ENCODE results near the gene NPHS1. TPM values are rescaled to one million over a fixed set of nuclear protein-coding genes. Genes with fewer than 3 reads are reported as not detected.

The NPHS1 gene
- polyA plus RNA-seq, 1 experiment: not detected

- Histone ChIP-seq H3K27ac (ENCODE audit: low read depth, low read length) (no peak overlapping the region), H3K27me3 (ENCODE audit: control insufficient read depth, insufficient read depth, low read length) (peaks cover 63% of the 10 kb centered on the region), H3K4me3 (ENCODE audit: low read depth, low read length) (no peak overlapping the region), H3K9me3 (ENCODE audit: control insufficient read depth, insufficient read depth, low read length) (no peaks in the 10 kb centered on the region; the same call in 1 of the 2 replicates)
- no peak for TF ChIP-seq CTCF (IDR thresholded peaks at IDR 0.05; ENCODE audit: low read depth, low read length)
- POLR2A ChIA-PET: no interaction called here
- no peak for DNase-seq (ENCODE audit: low read depth, low spot score)
- CTCF ChIA-PET: no interaction called here
Observed at GRCh38 chr19:35862528-35862927, 10.2 kb upstream of the NPHS1 start.

GRCh38 chr19:35861640-35862160 is 9.4 kb upstream of the NPHS1 start:
- ChIA-PET POLR2A (no interaction called here), CTCF (no interaction called here)
- Histone ChIP-seq H3K27ac (ENCODE audit: low read depth, low read length) (no peak overlapping the region), H3K9me3 (ENCODE audit: control insufficient read depth, insufficient read depth, low read length) (no peaks in the 10 kb centered on the region; the same call in 1 of the 2 replicates), H3K27me3 (ENCODE audit: control insufficient read depth, insufficient read depth, low read length) (peaks cover 65% of the 10 kb centered on the region), H3K4me3 (ENCODE audit: low read depth, low read length) (no peak overlapping the region)
- no peak for TF ChIP-seq CTCF (IDR thresholded peaks at IDR 0.05; ENCODE audit: low read depth, low read length)
- DNase-seq (ENCODE audit: low read depth, low spot score): no peak

- TF ChIP-seq CTCF (IDR thresholded peaks at IDR 0.05; ENCODE audit: low read depth, low read length): no peak
- POLR2A ChIA-PET: no interaction called here
- no peaks in the 10 kb centered on the region; the same call in 1 of the 2 replicates for H3K9me3 ChIP-seq (ENCODE audit: control insufficient read depth, insufficient read depth, low read length)
- H3K4me3 ChIP-seq (ENCODE audit: low read depth, low read length): no peak overlapping the region
- CTCF ChIA-PET: no interaction called here
- no peak for DNase-seq (ENCODE audit: low read depth, low spot score)
- H3K27me3 ChIP-seq (ENCODE audit: control insufficient read depth, insufficient read depth, low read length): peaks cover 65% of the 10 kb centered on the region
- H3K27ac ChIP-seq (ENCODE audit: low read depth, low read length): no peak overlapping the region
Observed at GRCh38 chr19:35860818-35861639, 8.7 kb upstream of the NPHS1 start.

DNA sequence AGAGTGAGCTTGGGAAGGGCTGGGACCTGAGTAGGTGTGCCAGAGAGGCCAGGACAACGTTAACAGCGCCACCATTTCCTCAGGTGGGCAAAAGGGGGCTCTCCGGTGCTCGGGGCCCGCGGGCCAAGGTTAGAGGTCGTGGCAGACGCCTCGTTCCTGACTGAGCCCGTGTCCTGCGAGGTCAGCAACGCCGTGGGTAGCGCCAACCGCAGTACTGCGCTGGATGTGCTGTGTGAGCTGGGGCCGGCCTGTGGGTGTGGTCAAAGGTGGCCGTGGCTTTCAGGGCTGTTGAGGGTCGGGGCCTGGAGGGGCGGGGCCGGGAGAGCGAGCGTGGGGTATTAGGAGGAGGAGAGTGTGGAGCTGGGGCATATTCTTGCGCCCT is 8.1 kb upstream of the NPHS1 start:
- no peak overlapping the region for H3K27ac ChIP-seq (ENCODE audit: low read depth, low read length)
- no peaks in the 10 kb centered on the region; the same call in 1 of the 2 replicates for H3K9me3 ChIP-seq (ENCODE audit: control insufficient read depth, insufficient read depth, low read length)
- DNase-seq (ENCODE audit: low read depth, low spot score): no peak
- no peak overlapping the region for H3K4me3 ChIP-seq (ENCODE audit: low read depth, low read length)
- ChIA-PET POLR2A (no interaction called here), CTCF (no interaction called here)
- peaks cover 70% of the 10 kb centered on the region for H3K27me3 ChIP-seq (ENCODE audit: control insufficient read depth, insufficient read depth, low read length)
- TF ChIP-seq CTCF (IDR thresholded peaks at IDR 0.05; ENCODE audit: low read depth, low read length): no peak

DNA sequence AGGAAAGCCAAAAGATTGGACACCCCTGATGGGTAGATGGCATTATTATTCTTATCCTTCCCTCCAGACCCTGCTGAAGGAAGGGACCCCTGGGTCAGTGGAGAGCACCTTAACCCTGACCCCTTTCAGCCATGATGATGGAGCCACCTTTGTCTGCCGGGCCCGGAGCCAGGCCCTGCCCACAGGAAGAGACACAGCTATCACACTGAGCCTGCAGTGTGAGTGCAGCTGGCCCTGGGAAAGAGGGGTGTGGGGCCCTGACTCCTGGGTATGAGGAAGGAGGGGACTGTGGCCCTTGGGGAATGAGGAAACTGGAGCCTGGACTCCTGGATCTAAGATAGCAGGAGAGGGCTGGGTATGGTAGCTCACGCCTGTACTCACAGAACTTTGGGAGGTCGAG is 7.1 kb upstream of the NPHS1 start:
- H3K9me3 ChIP-seq (ENCODE audit: control insufficient read depth, insufficient read depth, low read length): no peaks in the 10 kb centered on the region; the same call in 1 of the 2 replicates
- POLR2A ChIA-PET: no interaction called here
- H3K27me3 ChIP-seq (ENCODE audit: control insufficient read depth, insufficient read depth, low read length): peaks cover 76% of the 10 kb centered on the region
- no peak overlapping the region for H3K27ac ChIP-seq (ENCODE audit: low read depth, low read length)
- no peak for DNase-seq (ENCODE audit: low read depth, low spot score)
- no peak for TF ChIP-seq CTCF (IDR thresholded peaks at IDR 0.05; ENCODE audit: low read depth, low read length)
- CTCF ChIA-PET: interaction anchor here (0.6 kb wide), 1 partner anchor 86 kb away, joined by 3 read pairs; no protein-coding TSS in a partner anchor
- no peak overlapping the region for H3K4me3 ChIP-seq (ENCODE audit: low read depth, low read length)
